ENCODE data around the gene SPSB1.

The SPSB1 gene

GRCh38 chr1:9291914-9292360, 757 bp upstream of the SPSB1 start:
- Histone ChIP-seq H3K9me3 (ENCODE audit: control extremely low read depth in 1 of 5, control insufficient read depth in 4 of 5, insufficient read depth in 2 of 5, low read depth in 1 of 5, low read length in 4 of 5) (peaks cover 0 to 13% (median 0%) of the 10 kb centered on the region in 5 experiments), H3K36me3 (ENCODE audit: control insufficient read depth in 4 of 4, insufficient read depth in 4 of 4, low read length in 3 of 4) (no peaks in the 10 kb centered on the region), H3K4me1 (ENCODE audit: control extremely low read depth in 1 of 4, control insufficient read depth in 4 of 4, insufficient read depth in 4 of 4, low read length in 3 of 4) (peaks cover 0 to 27% (median 21%) of the 10 kb centered on the region in 4 experiments), H3K27me3 (replicated peaks in 2 of 5; ENCODE audit: control insufficient read depth in 4 of 5, insufficient read depth in 5 of 5, low read length in 4 of 5) (peaks cover 0 to 26% (median 13%) of the 10 kb centered on the region in 5 experiments), H3K4me3 (ENCODE audit: control insufficient read depth in 1 of 7, extremely low read depth in 1 of 7, insufficient read depth in 4 of 7, low read depth in 2 of 7, low read length in 6 of 7) (peak overlapping the region in 3 of 7 experiments; percentile 49 to 71 (median 61)), H3K27ac (ENCODE audit: insufficient read depth in 1 of 2, low read depth in 1 of 2, low read length in 2 of 2, poor library complexity in 1 of 2, severe bottlenecking in 2 of 2) (no peak overlapping the region)
- ChIA-PET CTCF (interaction anchor here (0.7 to 6.2 kb wide), 4 partner anchors 14 to 201 kb away, joined by 3 to 98 read pairs (median 22); no protein-coding TSS in a partner anchor), POLR2A (interaction anchor here (0.6 kb wide), 1 partner anchor 43 kb away, joined by 3 read pairs; no protein-coding TSS in a partner anchor)
- DNase-seq, result peak in 2 of 3 donors; percentile 28 to 43
- WGBS (ENCODE audit: insufficient coverage), result 38% methylated on average over 8 of the region's 13 CpGs

- Histone ChIP-seq H3K9me3 (ENCODE audit: control extremely low read depth in 1 of 5, control insufficient read depth in 4 of 5, insufficient read depth in 2 of 5, low read depth in 1 of 5, low read length in 4 of 5) (peaks cover 0 to 3% (median 0%) of the 10 kb centered on the region in 5 experiments), H3K36me3 (ENCODE audit: control insufficient read depth in 4 of 4, insufficient read depth in 4 of 4, low read length in 3 of 4) (no peaks in the 10 kb centered on the region), H3K27ac (ENCODE audit: insufficient read depth in 1 of 2, low read depth in 1 of 2, low read length in 2 of 2, poor library complexity in 1 of 2, severe bottlenecking in 2 of 2) (no peak overlapping the region), H3K4me3 (ENCODE audit: control insufficient read depth in 1 of 7, extremely low read depth in 1 of 7, insufficient read depth in 4 of 7, low read depth in 2 of 7, low read length in 6 of 7) (peak overlapping the region; percentile 24 to 73 (median 67)), H3K27me3 (replicated peaks in 2 of 5; ENCODE audit: control insufficient read depth in 4 of 5, insufficient read depth in 5 of 5, low read length in 4 of 5) (peaks cover 0 to 34% (median 13%) of the 10 kb centered on the region in 5 experiments), H3K4me1 (ENCODE audit: control extremely low read depth in 1 of 4, control insufficient read depth in 4 of 4, insufficient read depth in 4 of 4, low read length in 3 of 4) (peaks cover 0 to 27% (median 21%) of the 10 kb centered on the region in 4 experiments)
- ChIA-PET CTCF (no interaction called here), POLR2A (no interaction called here)
- peak in 1 of 3 donors; percentile 45 for DNase-seq
- 0% methylated on average over 34 of the region's 43 CpGs for WGBS (ENCODE audit: insufficient coverage)
These were observed 493 bp downstream of the SPSB1 start for GRCh38 chr1:9293241-9293532.

- ChIA-PET POLR2A (no interaction called here), CTCF (no interaction called here)
- Histone ChIP-seq H3K27me3 (replicated peaks in 2 of 5; ENCODE audit: control insufficient read depth in 4 of 5, insufficient read depth in 5 of 5, low read length in 4 of 5) (peaks cover 0 to 34% (median 13%) of the 10 kb centered on the region in 5 experiments), H3K27ac (ENCODE audit: insufficient read depth in 1 of 2, low read depth in 1 of 2, low read length in 2 of 2, poor library complexity in 1 of 2, severe bottlenecking in 2 of 2) (no peak overlapping the region), H3K9me3 (ENCODE audit: control extremely low read depth in 1 of 5, control insufficient read depth in 4 of 5, insufficient read depth in 2 of 5, low read depth in 1 of 5, low read length in 4 of 5) (peaks cover 0 to under 1% (median 0%) of the 10 kb centered on the region in 5 experiments), H3K4me1 (ENCODE audit: control extremely low read depth in 1 of 4, control insufficient read depth in 4 of 4, insufficient read depth in 4 of 4, low read length in 3 of 4) (peaks cover 0 to 27% (median 21%) of the 10 kb centered on the region in 4 experiments), H3K4me3 (ENCODE audit: control insufficient read depth in 1 of 7, extremely low read depth in 1 of 7, insufficient read depth in 4 of 7, low read depth in 2 of 7, low read length in 6 of 7) (peak overlapping the region; percentile 32 to 73 (median 67)), H3K36me3 (ENCODE audit: control insufficient read depth in 4 of 4, insufficient read depth in 4 of 4, low read length in 3 of 4) (no peaks in the 10 kb centered on the region)
- peak in 2 of 3 donors; percentile 45 to 76 for DNase-seq
- WGBS (ENCODE audit: insufficient coverage), result 15% methylated on average over 15 of the region's 41 CpGs
These were observed 1.1 kb downstream of the SPSB1 start for GRCh38 chr1:9293533-9294404.

- ChIA-PET CTCF (no interaction called here), POLR2A (interaction anchor here (0.6 kb wide), 1 partner anchor 139 kb away, joined by 3 read pairs; no protein-coding TSS in a partner anchor)
- Histone ChIP-seq H3K4me3 (ENCODE audit: control insufficient read depth in 1 of 7, extremely low read depth in 1 of 7, insufficient read depth in 4 of 7, low read depth in 2 of 7, low read length in 6 of 7) (peak overlapping the region in 3 of 7 experiments; percentile 67 to 73 (median 71)), H3K9me3 (ENCODE audit: control extremely low read depth in 1 of 5, control insufficient read depth in 4 of 5, insufficient read depth in 2 of 5, low read depth in 1 of 5, low read length in 4 of 5) (no peaks in the 10 kb centered on the region), H3K27me3 (replicated peaks in 2 of 5; ENCODE audit: control insufficient read depth in 4 of 5, insufficient read depth in 5 of 5, low read length in 4 of 5) (peaks cover 0 to 34% (median 13%) of the 10 kb centered on the region in 5 experiments), H3K4me1 (ENCODE audit: control extremely low read depth in 1 of 4, control insufficient read depth in 4 of 4, insufficient read depth in 4 of 4, low read length in 3 of 4) (peaks cover 0 to 27% (median 21%) of the 10 kb centered on the region in 4 experiments), H3K36me3 (ENCODE audit: control insufficient read depth in 4 of 4, insufficient read depth in 4 of 4, low read length in 3 of 4) (no peaks in the 10 kb centered on the region), H3K27ac (ENCODE audit: insufficient read depth in 1 of 2, low read depth in 1 of 2, low read length in 2 of 2, poor library complexity in 1 of 2, severe bottlenecking in 2 of 2) (no peak overlapping the region)
- DNase-seq, result peak in 2 of 3 donors; percentile 77 to 86
- WGBS (ENCODE audit: insufficient coverage), result no CpG with 5 or more reads among the region's 6 CpGs
These were observed 1.7 kb downstream of the SPSB1 start for GRCh38 chr1:9294405-9294773.

- H3K27ac ChIP-seq (ENCODE audit: insufficient read depth in 1 of 2, low read depth in 1 of 2, low read length in 2 of 2, poor library complexity in 1 of 2, severe bottlenecking in 2 of 2), result no peak overlapping the region
These were observed 2.4 kb downstream of the SPSB1 start for GRCh38 chr1:9294910-9295636.

GRCh38 chr1:9295884-9296283, 3.2 kb downstream of the SPSB1 start:
- H3K4me1 ChIP-seq (ENCODE audit: control extremely low read depth in 1 of 4, control insufficient read depth in 4 of 4, insufficient read depth in 4 of 4, low read length in 3 of 4), result peaks cover 0 to 33% (median 30%) of the 10 kb centered on the region in 4 experiments

More at GRCh38 chr1:9294910-9295636, 2.4 kb downstream of the SPSB1 start:
- ChIA-PET CTCF (no interaction called here), POLR2A (interaction anchor here (0.6 kb wide), 1 partner anchor 138 kb away, joined by 3 read pairs; no protein-coding TSS in a partner anchor)
- H3K27me3 ChIP-seq (replicated peaks in 2 of 5; ENCODE audit: control insufficient read depth in 4 of 5, insufficient read depth in 5 of 5, low read length in 4 of 5), result peaks cover 0 to 34% (median 13%) of the 10 kb centered on the region in 5 experiments
- H3K4me1 ChIP-seq (ENCODE audit: control extremely low read depth in 1 of 4, control insufficient read depth in 4 of 4, insufficient read depth in 4 of 4, low read length in 3 of 4), result peaks cover 0 to 28% (median 22%) of the 10 kb centered on the region in 4 experiments
- no peaks in the 10 kb centered on the region for H3K9me3 ChIP-seq (ENCODE audit: control extremely low read depth in 1 of 5, control insufficient read depth in 4 of 5, insufficient read depth in 2 of 5, low read depth in 1 of 5, low read length in 4 of 5)
- DNase-seq, result peak in 2 of 3 donors; percentile 16 to 21
- WGBS (ENCODE audit: insufficient coverage), result 89% methylated on average over 3 of the region's 10 CpGs
- H3K36me3 ChIP-seq (ENCODE audit: control insufficient read depth in 4 of 4, insufficient read depth in 4 of 4, low read length in 3 of 4), result no peaks in the 10 kb centered on the region
- no peak overlapping the region for H3K4me3 ChIP-seq (ENCODE audit: control insufficient read depth in 1 of 7, extremely low read depth in 1 of 7, insufficient read depth in 4 of 7, low read depth in 2 of 7, low read length in 6 of 7)

More at GRCh38 chr1:9295884-9296283, 3.2 kb downstream of the SPSB1 start:
- Histone ChIP-seq H3K36me3 (ENCODE audit: control insufficient read depth in 4 of 4, insufficient read depth in 4 of 4, low read length in 3 of 4) (no peaks in the 10 kb centered on the region), H3K27me3 (replicated peaks in 2 of 5; ENCODE audit: control insufficient read depth in 4 of 5, insufficient read depth in 5 of 5, low read length in 4 of 5) (peaks cover 0 to 34% (median 13%) of the 10 kb centered on the region in 5 experiments), H3K4me3 (ENCODE audit: control insufficient read depth in 1 of 7, extremely low read depth in 1 of 7, insufficient read depth in 4 of 7, low read depth in 2 of 7, low read length in 6 of 7) (no peak overlapping the region), H3K9me3 (ENCODE audit: control extremely low read depth in 1 of 5, control insufficient read depth in 4 of 5, insufficient read depth in 2 of 5, low read depth in 1 of 5, low read length in 4 of 5) (no peaks in the 10 kb centered on the region), H3K27ac (ENCODE audit: insufficient read depth in 1 of 2, low read depth in 1 of 2, low read length in 2 of 2, poor library complexity in 1 of 2, severe bottlenecking in 2 of 2) (no peak overlapping the region)
- no peak for DNase-seq
- ChIA-PET POLR2A (no interaction called here), CTCF (no interaction called here)
- WGBS (ENCODE audit: insufficient coverage), result 89% methylated on average over 9 of the region's 9 CpGs
